GM18511 (cell line): ENCODE data around the gene TPGS2.
"Not testable (repeated sequence)": the region's sequence is repeated elsewhere in the genome, so short reads cannot be mapped to it uniquely, and the experiment has no call there.

Experiments
- ATAC-seq: cut with Tn5 transposase; IDR thresholded peaks from one replicate; pipeline ENCODE4 v1.9.1; 2021; ENCODE audit warnings: mild to moderate bottlenecking, moderate library complexity; ENCODE audit not compliant: unreplicated experiment

The TPGS2 gene, protein sequence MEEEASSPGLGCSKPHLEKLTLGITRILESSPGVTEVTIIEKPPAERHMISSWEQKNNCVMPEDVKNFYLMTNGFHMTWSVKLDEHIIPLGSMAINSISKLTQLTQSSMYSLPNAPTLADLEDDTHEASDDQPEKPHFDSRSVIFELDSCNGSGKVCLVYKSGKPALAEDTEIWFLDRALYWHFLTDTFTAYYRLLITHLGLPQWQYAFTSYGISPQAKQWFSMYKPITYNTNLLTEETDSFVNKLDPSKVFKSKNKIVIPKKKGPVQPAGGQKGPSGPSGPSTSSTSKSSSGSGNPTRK

GRCh38 chr18:36828630-36829361 lies at the start of gene TPGS2, which contains the start of gene KIAA1328:
Gene TPGS2, minus strand, starts transcription at chr18:36829002. Its CDS starts 235 bp downstream, at chr18:36828767.
Gene KIAA1328, plus strand, starts transcription at chr18:36829127. Its CDS starts 12 bp downstream, at chr18:36829139.
- peak; percentile 93 for ATAC-seq

GRCh38 chr18:36873826-36874225 lies 45.0 kb upstream of the TPGS2 start:
- ATAC-seq, result not testable (repeated sequence)

GRCh38 chr18:36872329-36872728 lies 43.5 kb upstream of the TPGS2 start:
- no peak for ATAC-seq

DNA sequence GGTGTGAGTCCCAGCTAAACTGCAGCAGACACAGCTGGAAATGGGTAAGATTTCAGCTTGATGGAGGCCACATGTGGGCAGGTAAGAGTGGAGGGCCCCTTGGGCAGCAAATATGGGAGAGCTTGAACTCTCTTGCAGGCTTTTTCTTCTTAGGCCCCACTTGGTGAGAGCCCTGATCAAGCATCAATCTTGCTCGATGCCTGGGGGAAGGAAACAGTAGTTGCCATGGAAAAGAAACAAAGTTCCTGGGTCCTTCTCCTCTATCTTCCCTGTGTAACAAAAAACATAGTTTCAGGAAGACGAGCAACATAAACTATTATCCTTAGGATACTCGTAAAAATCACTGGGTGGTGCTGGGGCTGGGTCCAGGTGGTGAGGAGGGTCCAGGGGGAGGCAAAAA lies 43.0 kb upstream of the TPGS2 start:
- ATAC-seq, result no peak

DNA sequence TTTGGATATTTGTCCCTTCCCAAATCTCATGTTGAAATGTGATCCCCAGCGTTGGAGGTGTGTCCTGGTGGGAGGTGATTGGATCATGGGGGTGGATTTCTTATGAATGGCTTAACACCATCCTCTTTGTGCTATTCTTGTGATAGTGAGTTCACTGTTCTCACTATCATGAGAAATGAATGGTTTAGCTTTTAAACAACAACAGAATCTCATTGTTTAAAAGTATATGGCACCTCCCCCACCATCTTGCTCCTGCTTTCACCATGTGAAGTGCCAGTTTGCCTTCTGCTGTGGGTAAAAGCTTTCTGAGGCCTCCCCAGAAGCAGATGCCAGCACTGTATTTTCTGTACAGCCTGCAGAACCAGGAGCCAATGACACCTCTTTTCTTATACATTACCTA lies 38.3 kb upstream of the TPGS2 start:
- ATAC-seq, result no peak

- no peak for ATAC-seq
Measured at GRCh38 chr18:36862182-36862581, 33.4 kb upstream of the TPGS2 start.

- ATAC-seq, result no peak
Measured at GRCh38 chr18:36856815-36857214, 28.0 kb upstream of the TPGS2 start.

- ATAC-seq, result no peak
Measured at GRCh38 chr18:36851202-36851590, 22.4 kb upstream of the TPGS2 start.

- no peak for ATAC-seq
Measured at GRCh38 chr18:36850527-36851201, 21.9 kb upstream of the TPGS2 start.

- no peak for ATAC-seq
Measured at GRCh38 chr18:36849288-36850006, 20.6 kb upstream of the TPGS2 start.

GRCh38 chr18:36848609-36849008 lies 19.8 kb upstream of the TPGS2 start:
- ATAC-seq, result no peak

- peak; percentile 44 for ATAC-seq
Measured at GRCh38 chr18:36843784-36844183, 15.0 kb upstream of the TPGS2 start.

DNA sequence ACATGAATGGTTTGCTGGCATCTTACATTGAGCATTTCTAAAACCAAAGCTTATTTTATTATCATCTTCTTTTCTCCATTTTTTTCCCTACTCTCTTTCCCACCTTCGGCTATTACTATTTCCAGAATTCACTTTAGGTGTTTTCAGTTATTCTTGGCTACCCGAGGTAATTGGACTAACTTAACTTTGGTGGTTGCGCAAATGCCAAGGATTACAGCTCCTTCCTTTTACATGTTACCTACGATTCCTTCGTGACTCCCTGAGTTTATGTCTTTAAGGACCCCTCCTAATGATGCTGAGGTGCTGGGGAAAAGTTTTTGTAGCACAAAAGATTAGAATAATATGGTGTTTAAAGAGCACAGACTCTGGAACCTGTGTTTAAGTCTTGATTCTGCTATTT lies 14.4 kb upstream of the TPGS2 start:
- ATAC-seq, result no peak

GRCh38 chr18:36839835-36840234 lies 11.0 kb upstream of the TPGS2 start:
- no peak for ATAC-seq

GRCh38 chr18:36835927-36836326 lies 7.1 kb upstream of the TPGS2 start:
- ATAC-seq, result no peak

DNA sequence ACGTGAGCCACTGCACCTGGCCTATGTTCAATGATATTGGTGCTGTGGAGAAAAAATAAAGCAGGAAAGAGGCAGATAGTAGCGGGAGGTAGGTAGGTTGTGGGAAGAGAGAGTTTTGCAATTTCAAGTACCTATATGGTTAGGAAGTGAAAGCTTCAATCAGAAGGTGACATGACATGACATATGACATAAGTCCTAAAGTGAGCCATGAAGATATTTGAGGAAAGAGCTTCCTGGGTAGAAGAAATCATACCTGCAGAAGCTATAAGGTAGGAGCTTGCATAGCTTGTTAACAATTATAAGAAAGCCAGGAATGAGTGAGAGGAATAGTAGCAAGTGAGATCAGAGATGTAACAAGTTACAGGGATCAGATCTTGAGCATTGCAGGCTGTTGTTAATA lies 4.3 kb upstream of the TPGS2 start:
- ATAC-seq, result no peak

GRCh38 chr18:36831139-36831538 lies 2.3 kb upstream of the TPGS2 start:
- no peak for ATAC-seq

- no peak for ATAC-seq
Measured at GRCh38 chr18:36830158-36830495, 1.3 kb upstream of the TPGS2 start.

DNA sequence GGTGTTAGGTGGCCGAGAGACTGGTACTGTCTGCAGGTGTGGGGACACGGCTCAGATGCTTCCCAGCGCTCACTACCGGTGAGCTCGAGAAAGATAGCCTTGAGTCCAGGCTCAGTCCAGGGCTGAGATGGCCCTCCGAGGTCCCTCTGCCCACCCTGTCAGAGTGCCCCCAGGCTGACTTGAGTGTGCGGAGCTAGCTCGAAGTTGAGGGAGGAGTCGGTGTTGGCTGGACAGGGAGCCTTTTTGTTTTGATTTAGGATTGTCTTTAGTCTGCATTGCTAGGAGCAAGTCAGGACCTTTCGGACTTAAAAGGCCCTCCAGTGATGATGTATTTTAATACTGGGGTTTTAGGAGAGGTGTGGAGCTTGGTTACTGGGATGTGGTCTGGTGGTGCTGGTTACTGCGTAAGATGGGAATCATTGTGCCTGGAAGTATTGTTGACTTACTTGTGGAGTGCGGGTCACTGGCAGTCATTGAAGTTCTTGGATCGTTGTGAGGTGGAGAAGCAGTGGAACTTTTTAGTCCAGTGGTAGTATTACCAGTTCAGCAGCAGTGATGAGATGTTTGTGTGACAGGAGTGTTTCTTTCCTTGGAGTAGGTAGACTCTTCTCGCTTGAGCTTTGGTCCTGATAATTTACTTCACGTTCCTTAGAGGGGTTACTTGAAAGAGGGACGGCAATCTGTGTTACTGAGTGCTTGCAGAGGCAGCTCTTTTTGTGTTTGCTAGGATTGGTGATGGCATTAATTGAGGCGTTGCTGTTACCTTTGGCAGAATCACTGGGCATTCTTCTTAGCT lies 758 bp upstream of the TPGS2 start:
- ATAC-seq, result no peak

- peak; percentile 32 for ATAC-seq
Measured at GRCh38 chr18:36828157-36828629, 609 bp downstream of the TPGS2 start.
